A204.1 (cell line): ENCODE data around the gene CTRB1.
"Not testable (repeated sequence)": the region's sequence is repeated elsewhere in the genome, so short reads cannot be mapped to it uniquely, and the experiment has no call there.

Experiments used
- FAIRE-seq: peaks from 2 replicates; lab custom pipeline; 2012; peaks lifted over from hg19 to GRCh38; lab: Jason Lieb, UNC

Gene CTRB1

GRCh38 chr16:75256696-75257343 lies 38.0 kb downstream of the CTRB1 start:
- no peak for FAIRE-seq

GRCh38 chr16:75257886-75258806 lies 39.4 kb downstream of the CTRB1 start:
- FAIRE-seq: no peak

DNA sequence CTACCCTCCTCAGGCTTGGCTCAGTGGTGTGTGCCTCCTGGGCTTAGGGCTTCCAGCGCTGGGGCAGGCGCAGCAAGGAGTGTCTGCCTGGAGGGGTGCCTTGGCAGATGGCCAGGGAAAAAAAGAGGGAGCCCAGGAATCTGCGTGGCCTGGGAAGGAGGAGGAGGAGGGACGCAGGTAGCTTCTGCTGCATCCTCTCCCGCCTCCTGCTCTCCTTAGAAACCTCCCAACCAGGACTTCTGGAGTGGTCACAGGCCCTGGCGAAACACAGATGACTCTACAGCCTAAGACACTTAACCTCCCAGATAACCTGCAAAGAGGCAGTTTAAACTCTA lies 40.0 kb downstream of the CTRB1 start:
- no peak for FAIRE-seq

- FAIRE-seq: no peak
These were observed 42.2 kb downstream of the CTRB1 start for GRCh38 chr16:75260851-75261589.

DNA sequence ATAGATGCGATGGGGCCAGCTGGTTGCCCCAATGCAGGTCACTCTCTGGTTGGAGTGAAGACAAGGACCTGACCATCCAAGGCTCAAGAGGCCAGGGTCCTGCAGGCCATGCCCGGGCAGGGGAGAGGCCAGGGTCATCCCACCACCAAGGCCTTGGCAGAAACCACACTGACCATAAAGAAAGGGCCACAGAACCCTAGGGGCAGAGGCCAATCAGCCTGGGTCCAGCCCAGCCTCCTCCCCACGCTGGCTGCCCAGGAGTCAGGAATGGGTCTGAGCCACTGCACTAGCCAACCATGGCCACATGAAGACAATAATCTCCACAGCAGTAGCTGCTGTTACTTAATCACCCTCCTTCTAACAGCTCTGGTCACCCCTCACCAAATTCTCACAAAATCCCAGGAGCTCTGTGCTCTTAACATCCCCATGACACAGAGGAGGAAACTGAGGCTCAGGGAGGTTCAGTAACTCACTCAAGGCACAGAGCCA lies 42.8 kb downstream of the CTRB1 start:
- FAIRE-seq: no peak

DNA sequence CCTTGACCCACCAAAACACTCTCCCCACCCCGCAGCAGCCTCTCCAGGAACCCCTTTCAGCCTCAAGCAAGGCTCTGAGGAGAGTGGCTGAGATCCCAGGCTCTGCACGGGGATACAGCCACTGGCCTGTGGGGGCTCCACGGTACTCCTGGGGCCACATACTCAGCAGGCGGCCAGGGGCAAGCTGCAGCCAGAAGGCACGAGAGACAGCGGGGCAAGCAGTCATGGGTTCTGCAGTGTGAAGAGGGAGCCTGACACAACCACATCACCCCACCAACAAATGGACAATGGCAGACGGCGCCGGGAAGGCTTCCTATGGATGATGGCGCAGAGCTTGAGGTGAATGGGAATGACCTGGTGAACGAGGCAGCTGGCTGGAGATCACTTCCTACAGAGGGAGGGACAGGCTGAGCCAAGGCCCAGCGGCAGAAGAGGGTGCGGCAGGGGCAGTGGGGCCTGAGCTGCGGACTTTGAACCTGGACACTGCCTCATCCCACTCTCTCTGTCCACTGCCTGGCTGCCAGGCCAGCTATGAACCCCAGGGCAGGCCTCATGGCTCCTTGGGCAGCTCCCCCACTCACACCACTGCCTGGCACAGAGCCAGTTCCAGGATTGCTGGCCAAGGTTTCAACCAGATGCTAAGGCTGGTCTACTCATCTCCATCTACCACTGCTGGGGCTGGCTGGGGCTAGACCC lies 43.5 kb downstream of the CTRB1 start:
- no peak for FAIRE-seq

DNA sequence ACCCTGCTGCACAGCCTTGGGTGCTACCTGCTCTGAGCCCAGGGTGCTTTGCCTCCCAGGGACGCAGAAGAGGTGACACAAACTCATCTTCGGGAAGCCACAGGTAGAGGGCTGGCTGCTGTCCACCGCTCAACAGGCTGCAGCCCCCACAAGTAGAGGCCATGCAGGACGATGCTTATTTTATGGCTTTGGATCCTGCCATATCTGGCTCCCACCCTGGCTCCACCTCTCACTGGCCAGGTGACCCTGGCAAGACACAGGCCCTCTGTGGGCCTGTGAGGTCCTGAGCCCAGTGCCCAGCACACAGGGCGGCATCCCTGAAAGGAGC lies 44.0 kb downstream of the CTRB1 start:
- FAIRE-seq: no peak

- FAIRE-seq: no peak
These were observed 44.6 kb downstream of the CTRB1 start for GRCh38 chr16:75263291-75263962.

DNA sequence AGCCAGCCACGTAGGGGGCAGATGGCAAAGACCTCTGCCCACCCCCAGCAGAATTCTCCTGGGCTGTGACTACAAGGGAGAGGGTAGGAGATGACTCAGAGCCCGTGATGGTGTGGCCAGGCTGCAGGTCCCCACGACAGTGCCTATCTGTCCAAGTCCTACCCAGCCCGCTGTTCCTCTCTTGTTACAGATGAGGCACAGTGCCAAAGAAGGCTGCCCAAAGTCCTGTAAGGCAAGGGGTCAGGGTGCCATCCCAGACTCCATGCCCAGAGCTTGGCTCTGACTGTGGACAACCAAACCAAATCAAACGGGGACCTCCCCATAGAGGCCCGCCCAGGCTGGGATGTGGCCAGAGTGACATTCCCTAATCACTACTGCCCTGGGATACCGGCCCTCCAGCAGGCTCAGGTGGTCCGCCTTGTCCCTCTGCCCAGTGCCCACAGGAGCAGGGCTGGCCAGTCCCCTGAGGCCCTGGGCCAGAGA lies 45.2 kb downstream of the CTRB1 start:
- no peak for FAIRE-seq

DNA sequence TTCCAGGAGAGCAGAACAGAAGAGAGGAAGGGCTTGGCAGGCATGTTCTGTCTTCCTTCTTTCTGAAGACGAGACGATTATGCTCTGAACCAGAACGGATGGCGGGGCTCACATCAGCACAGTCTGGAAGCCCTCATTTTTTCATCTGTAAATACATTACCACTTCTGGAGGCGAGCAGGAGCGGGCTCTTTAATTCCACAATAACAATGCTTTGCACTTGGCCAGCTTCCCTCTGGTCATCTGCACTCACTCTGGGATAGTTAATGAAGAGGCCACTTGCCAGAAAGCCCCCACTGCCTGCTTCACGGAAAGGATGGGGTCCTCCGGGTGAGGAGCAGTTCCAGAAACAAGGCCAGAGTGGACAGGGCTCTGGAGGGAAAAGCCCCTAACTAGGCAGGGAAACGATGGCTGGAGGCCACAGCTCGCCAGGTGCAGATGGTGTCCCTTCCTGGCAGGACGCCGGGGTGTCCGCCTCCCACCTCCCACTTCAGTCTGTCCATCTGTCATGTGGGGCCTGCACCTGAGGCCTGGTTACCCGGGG lies 45.7 kb downstream of the CTRB1 start:
- FAIRE-seq: no peak

GRCh38 chr16:75264999-75265910 lies 46.5 kb downstream of the CTRB1 start:
- no peak for FAIRE-seq

GRCh38 chr16:75265911-75266701 lies 47.3 kb downstream of the CTRB1 start:
- FAIRE-seq: no peak

- FAIRE-seq: no peak
These were observed 48.2 kb downstream of the CTRB1 start for GRCh38 chr16:75266738-75267630.

GRCh38 chr16:75267631-75268264 lies 49.0 kb downstream of the CTRB1 start:
- FAIRE-seq: no peak

DNA sequence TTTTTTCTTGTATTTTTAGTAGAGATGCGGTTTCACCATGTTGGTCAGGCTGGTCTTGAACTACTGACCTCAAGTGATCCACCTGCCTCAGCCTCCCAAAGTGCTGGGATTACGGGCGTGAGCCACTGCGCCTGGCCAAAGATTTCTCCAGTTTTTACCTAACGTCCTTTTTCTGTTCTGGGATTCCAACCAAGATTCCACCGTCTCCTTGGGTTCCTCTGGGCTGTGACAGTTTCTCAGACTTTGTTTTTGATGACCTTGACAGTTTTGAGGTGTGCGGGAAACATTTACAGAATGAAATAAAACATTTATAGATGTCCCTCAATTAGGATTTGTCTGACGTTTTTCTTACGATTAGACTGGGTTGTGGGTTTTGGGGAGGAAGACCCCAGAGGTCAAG lies 50.6 kb downstream of the CTRB1 start:
- FAIRE-seq: not testable (repeated sequence)

- no peak for FAIRE-seq
These were observed 52.8 kb downstream of the CTRB1 start for GRCh38 chr16:75271441-75272096.

DNA sequence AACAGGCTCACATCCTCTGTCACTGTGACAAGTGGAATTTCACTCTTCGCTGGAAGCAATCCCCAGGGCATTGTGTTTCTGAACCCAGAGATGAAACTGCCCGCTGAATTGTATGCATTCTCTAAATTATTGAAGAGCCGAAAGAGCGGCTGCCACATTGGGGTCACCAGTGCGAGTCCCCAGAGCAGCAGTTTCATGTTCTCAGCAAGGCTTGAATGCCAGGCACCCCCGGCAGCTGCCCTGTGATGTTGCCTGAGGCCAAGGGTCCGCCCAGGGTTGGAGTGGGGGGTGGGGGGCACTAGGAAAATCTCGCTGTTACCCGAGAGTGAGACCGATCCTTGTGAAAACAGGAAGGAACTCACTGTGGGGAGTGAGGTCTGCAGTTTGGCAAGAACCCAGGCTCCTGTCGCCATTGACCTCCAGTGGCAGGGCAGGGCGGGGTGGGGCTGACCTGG lies 53.3 kb downstream of the CTRB1 start:
- no peak for FAIRE-seq
